HG03025 (cell line): ENCODE results near the gene TCAIM.

ENCODE experiments used
- ATAC-seq: cut with Tn5 transposase; IDR thresholded peaks from one replicate; pipeline ENCODE4 v1.9.1; 2021; ENCODE audit warnings: mild to moderate bottlenecking, moderate library complexity; ENCODE audit not compliant: unreplicated experiment, low FRiP score

The TCAIM gene

DNA sequence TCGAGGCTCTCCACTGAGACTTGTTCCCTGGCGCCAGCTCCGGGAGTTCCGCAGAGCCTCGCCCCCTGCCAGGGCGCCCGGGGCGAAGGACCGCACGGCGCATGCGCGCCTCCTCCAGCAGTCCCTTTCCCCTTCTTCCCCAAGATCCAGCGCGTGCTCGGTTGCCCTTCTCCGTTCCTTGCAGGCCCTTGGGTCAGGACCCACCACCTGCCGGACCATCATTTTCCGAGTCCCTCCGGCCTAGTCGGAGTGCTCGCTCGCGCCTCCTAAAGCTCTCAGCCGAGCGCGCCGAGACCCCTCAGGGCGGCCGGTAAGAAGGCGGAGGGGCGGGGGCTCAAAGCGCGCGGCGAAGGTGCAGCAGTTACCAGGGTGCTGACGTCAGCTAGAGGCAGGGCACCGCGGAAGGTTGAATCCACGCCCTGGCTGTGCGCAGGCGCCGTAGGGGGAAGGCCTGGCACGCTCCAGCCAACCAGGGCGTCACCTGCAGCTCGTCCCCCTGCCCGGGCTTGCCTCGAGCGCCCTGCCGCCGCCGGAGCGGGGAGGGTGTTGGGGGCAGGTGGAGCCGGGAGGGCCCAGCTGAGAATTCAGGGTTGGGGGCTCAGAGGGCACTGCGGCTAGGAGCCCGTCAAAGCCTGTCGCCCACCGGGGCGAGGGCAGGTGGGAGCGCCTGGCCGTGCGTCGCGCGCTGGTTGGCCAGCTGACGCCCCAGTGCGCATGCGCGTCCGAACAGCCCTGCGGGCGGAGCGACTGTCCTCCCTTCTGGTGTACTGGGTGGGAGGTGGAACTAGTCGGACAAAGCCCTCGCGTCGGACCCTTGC is at the start of gene TCAIM:
TCAIM (plus strand) TSS at position 757 of the 818 bp plus-strand sequence. CDS start 16,017 bp downstream, outside the sequence.
- ATAC-seq = peak; percentile 87

DNA sequence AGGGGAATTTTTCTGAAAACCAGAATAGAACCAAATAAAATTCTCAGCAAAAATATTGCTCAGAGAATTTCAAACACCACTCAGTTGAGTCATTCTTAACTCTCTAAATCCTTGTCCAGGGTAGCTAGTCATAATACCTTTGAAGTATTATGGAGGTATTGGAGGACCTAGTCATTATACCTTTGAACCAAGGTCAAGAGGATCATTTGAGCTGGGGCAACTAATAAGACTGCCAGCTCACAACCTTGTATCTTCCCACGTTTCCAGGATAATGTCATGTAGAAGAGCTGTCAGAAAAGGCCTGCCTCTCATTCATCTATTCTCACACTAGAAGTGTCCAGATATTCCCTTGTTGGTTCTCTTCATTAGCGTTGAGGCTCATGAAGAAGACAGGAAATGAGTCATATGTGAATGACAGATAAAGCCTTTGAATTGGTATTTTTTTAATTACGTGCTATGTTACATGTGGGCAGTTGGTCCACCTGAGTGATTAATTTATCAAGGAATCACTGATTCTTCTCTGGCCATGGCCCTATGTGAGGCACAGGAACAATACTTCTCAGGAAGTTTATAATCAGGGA is 48.6 kb upstream of the TCAIM start:
- no peak for ATAC-seq

- no peak for ATAC-seq
Measured at GRCh38 chr3:44292276-44292675, 46.3 kb upstream of the TCAIM start.

- no peak for ATAC-seq
Measured at GRCh38 chr3:44292947-44293346, 45.6 kb upstream of the TCAIM start.

GRCh38 chr3:44297255-44297654 is 41.3 kb upstream of the TCAIM start:
- no peak for ATAC-seq

DNA sequence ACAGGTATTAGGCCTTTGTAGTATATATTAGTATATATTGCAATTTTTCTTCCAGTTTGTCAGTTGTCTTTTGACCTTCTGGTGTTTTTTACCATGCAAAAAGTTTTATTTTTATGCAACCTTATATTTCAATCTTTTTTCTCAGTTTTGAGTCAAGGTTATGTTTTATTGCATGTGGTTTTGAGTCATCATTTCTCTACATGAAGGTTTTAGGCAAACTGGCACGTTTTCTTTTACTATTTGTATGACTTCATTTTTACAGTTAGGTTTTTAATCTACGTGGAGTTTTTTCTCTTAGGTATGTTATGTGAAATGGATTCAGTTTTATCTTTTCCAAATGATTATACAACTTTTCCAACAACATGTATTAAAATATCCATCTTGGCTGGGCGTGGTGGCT is 36.8 kb upstream of the TCAIM start:
- ATAC-seq = no peak

DNA sequence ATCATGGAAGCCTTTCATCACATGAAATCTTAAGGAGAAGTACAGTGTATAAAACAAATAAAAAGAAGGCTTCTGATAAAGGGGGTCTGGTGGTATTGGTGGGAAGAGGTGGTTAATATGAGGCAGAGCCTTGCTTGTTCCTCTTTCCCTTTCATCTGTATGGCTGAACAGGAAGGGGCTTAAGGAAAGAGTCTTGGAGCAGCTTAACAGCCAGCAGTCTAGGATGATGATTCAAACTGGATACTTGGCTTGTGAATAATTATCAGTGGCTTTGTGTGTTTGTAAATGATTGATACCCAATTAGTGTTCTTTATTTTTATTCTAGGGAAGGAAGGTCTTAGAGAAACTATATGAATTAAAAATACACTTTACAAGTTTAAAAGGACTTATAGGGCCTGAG is 29.1 kb upstream of the TCAIM start:
- ATAC-seq = no peak

- ATAC-seq = no peak
Measured at GRCh38 chr3:44318891-44319311, 19.7 kb upstream of the TCAIM start.

GRCh38 chr3:44321335-44321734 is 17.2 kb upstream of the TCAIM start:
- no peak for ATAC-seq

- ATAC-seq = no peak
Measured at GRCh38 chr3:44323341-44323955, 15.1 kb upstream of the TCAIM start.

GRCh38 chr3:44324584-44324983 is 14.0 kb upstream of the TCAIM start:
- no peak for ATAC-seq

GRCh38 chr3:44326019-44326418 is 12.5 kb upstream of the TCAIM start:
- no peak for ATAC-seq

DNA sequence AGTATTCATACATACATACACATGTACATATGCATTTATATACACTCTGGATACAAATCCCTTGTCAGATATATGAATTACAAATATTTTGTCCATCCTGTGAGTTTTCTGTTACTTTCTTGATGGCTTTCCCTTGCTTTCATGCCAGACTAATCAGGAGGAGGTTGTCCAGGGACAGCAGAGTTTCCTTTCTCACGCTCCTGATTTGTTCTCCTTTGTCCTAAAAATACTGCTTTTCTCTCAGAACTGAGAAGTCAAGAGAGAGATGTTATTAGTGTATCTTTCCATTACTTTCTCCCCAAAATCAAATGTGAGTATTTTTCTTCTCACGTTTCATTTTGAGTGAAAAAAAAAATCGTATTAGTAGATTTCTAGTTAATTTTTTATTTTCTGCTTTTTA is 12.1 kb upstream of the TCAIM start:
- ATAC-seq = no peak

GRCh38 chr3:44329946-44330345 is 8.6 kb upstream of the TCAIM start:
- no peak for ATAC-seq

DNA sequence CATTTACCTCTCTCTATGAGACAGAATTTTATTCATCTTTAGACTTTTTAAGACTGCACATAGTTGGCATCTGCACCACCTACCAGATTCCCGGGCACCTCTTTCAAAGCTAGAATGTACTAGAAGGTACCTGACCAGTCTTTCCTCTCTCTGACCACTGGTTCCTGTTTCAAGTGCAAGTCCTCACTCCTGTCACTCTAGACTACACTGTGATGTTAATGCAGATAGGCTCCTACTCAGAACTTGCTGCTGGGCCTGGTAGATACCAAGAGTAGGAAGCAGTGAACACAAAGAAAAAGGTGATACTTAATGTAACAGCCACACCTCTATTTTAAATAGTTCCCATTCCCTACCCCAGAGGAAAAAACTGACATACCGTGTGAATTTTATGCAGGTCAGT is 8.1 kb upstream of the TCAIM start:
- no peak for ATAC-seq

DNA sequence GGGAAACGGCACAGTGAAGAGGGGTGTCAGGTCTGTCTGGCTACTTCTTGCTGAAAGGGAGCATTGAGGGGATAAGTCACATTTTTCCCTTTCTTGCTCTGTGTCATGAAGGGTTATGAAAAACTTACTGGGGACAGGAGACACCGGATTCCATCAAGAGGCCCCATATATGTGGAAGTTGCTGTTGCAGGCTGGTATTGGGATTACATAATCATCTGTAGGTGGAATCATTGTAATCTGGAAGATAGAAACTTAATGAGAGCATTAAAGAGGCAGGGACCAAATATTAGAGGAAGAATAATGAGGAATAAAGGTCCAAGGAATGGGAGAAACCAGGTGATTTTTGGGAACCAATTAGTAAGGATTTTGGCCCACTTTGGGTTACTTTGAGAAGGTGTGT is 4.2 kb upstream of the TCAIM start:
- no peak for ATAC-seq

GRCh38 chr3:44337248-44337785 is 1.2 kb upstream of the TCAIM start:
- ATAC-seq = no peak

GRCh38 chr3:44338828-44339127 is 212 bp downstream of the TCAIM start:
- no peak for ATAC-seq

- no peak for ATAC-seq
Measured at GRCh38 chr3:44339181-44340057, 853 bp downstream of the TCAIM start.

- no peak for ATAC-seq
Measured at GRCh38 chr3:44340058-44340395, 1.5 kb downstream of the TCAIM start.
